ENCODE results near the gene AP1G2. TPM values are rescaled to one million over a fixed set of nuclear protein-coding genes. Genes with fewer than 3 reads are reported as not detected.

AP1G2 gene
- total RNA-seq, 1 experiment from 2014 or later, result 155 TPM

- intact Hi-C loops (cut with micrococcal nuclease), result loop anchor here (5.0 kb wide), 1 partner anchor 63 kb away; no protein-coding TSS in a partner anchor
- Histone ChIP-seq H3K36me3 (ENCODE audit: control insufficient read depth in 1 of 2, insufficient read depth in 2 of 2, low read length in 2 of 2) (no peaks in the 10 kb centered on the region), H3K9ac (ENCODE audit: low read length) (no peak overlapping the region), H3K4me1 (ENCODE audit: control insufficient read depth in 1 of 2, insufficient read depth in 2 of 2, low read length in 2 of 2) (peaks cover 0 to 9% of the 10 kb centered on the region in 2 experiments; a peak in 2 of 4 replicates), H3K27ac (ENCODE audit: low read depth, low read length) (no peak overlapping the region), H3K9me3 (ENCODE audit: control insufficient read depth in 1 of 2, insufficient read depth in 1 of 2, low read depth in 1 of 2, low read length in 2 of 2) (no peaks in the 10 kb centered on the region), H3K79me2 (ENCODE audit: insufficient read depth, low read length) (no peaks in the 10 kb centered on the region), H4K20me1 (ENCODE audit: insufficient read depth) (no peaks in the 10 kb centered on the region), H2AFZ (ENCODE audit: low read depth, low read length, poor library complexity, severe bottlenecking) (no peak overlapping the region), H3K9me2 (ENCODE audit: insufficient read depth) (no peaks in the 10 kb centered on the region), H3K4me3 (replicated peaks in 1 of 2; ENCODE audit: low read depth in 1 of 2, low read length in 2 of 2) (no peak overlapping the region), H3K4me2 (ENCODE audit: low read length) (no peak overlapping the region), H3K27me3 (ENCODE audit: insufficient read depth, low read length) (no peaks in the 10 kb centered on the region)
- ATAC-seq (no peak), DNase-seq (ENCODE audit: low read depth, low spot score) (no peak)
- no peak for TF ChIP-seq POLR2AphosphoS5 (IDR thresholded peaks at IDR 0.05; ENCODE audit: low read depth, low read length)
- BruUV-seq (replicated peaks), result no TSS peak
- RAD21 ChIA-PET (ENCODE audit: low non-redundant PET in 1 of 2, low total read pairs in 2 of 2, uncharacterized antibody in 2 of 2, unreplicated experiment in 2 of 2), result no interaction called here
- POLR2A ChIA-PET, result no interaction called here
- CTCF ChIA-PET, result interaction anchor here (2.2 kb wide), 1 partner anchor 62 kb away, joined by 5 read pairs; no protein-coding TSS in a partner anchor
These were observed 27.5 kb downstream of the AP1G2 start for GRCh38 chr14:23540141-23540469.

- Histone ChIP-seq H3K4me3 (replicated peaks in 1 of 2; ENCODE audit: low read depth in 1 of 2, low read length in 2 of 2) (no peak overlapping the region), H3K4me2 (ENCODE audit: low read length) (no peak overlapping the region), H3K79me2 (ENCODE audit: insufficient read depth, low read length) (no peaks in the 10 kb centered on the region), H4K20me1 (ENCODE audit: insufficient read depth) (no peaks in the 10 kb centered on the region), H3K9ac (ENCODE audit: low read length) (no peak overlapping the region), H3K9me3 (ENCODE audit: control insufficient read depth in 1 of 2, insufficient read depth in 1 of 2, low read depth in 1 of 2, low read length in 2 of 2) (no peaks in the 10 kb centered on the region), H2AFZ (ENCODE audit: low read depth, low read length, poor library complexity, severe bottlenecking) (no peak overlapping the region), H3K36me3 (ENCODE audit: control insufficient read depth in 1 of 2, insufficient read depth in 2 of 2, low read length in 2 of 2) (no peaks in the 10 kb centered on the region), H3K9me2 (ENCODE audit: insufficient read depth) (no peaks in the 10 kb centered on the region), H3K27ac (ENCODE audit: low read depth, low read length) (no peak overlapping the region), H3K27me3 (ENCODE audit: insufficient read depth, low read length) (no peaks in the 10 kb centered on the region), H3K4me1 (ENCODE audit: control insufficient read depth in 1 of 2, insufficient read depth in 2 of 2, low read length in 2 of 2) (peaks cover 0 to 9% of the 10 kb centered on the region in 2 experiments; a peak in 2 of 4 replicates)
- CTCF ChIA-PET, result interaction anchor here (0.7 to 2.4 kb wide), 5 partner anchors 10 to 61 kb away, joined by 3 to 9 read pairs (median 5); no protein-coding TSS in a partner anchor
- RAD21 ChIA-PET (ENCODE audit: low non-redundant PET in 1 of 2, low total read pairs in 2 of 2, uncharacterized antibody in 2 of 2, unreplicated experiment in 2 of 2), result no interaction called here
- peak; percentile 42 to 85 (median 80); a peak in 5 of 6 replicates for TF ChIP-seq CTCF (IDR thresholded peaks at IDR 0.05 in 2 of 3, conservative IDR thresholded peaks at IDR 0.05 in 1 of 3; ENCODE audit: borderline replicate concordance in 1 of 3, insufficient read depth in 1 of 3, low read depth in 2 of 3, low read length in 2 of 3)
- no peak for TF ChIP-seq ZNF274 (IDR thresholded peaks at IDR 0.05; ENCODE audit: low read depth, low read length)
- peak; percentile 55 for TF ChIP-seq RAD21 (IDR thresholded peaks at IDR 0.05; ENCODE audit: low read depth)
- intact Hi-C loops (cut with micrococcal nuclease), result loop anchor here (5.0 kb wide), 1 partner anchor 62 kb away; no protein-coding TSS in a partner anchor
- DNase-seq (ENCODE audit: low read depth, low spot score), result peak; percentile 19
- peak; percentile 95 for ATAC-seq
- no TSS peak for BruUV-seq (replicated peaks)
- POLR2A ChIA-PET, result no interaction called here
These were observed 28.1 kb downstream of the AP1G2 start for GRCh38 chr14:23539248-23540140.
